ENCODE data around the gene KIF22.
"Not testable (repeated sequence)": the region's sequence is repeated elsewhere in the genome, so short reads cannot be mapped to it uniquely, and the experiment has no call there.

The KIF22 gene

DNA sequence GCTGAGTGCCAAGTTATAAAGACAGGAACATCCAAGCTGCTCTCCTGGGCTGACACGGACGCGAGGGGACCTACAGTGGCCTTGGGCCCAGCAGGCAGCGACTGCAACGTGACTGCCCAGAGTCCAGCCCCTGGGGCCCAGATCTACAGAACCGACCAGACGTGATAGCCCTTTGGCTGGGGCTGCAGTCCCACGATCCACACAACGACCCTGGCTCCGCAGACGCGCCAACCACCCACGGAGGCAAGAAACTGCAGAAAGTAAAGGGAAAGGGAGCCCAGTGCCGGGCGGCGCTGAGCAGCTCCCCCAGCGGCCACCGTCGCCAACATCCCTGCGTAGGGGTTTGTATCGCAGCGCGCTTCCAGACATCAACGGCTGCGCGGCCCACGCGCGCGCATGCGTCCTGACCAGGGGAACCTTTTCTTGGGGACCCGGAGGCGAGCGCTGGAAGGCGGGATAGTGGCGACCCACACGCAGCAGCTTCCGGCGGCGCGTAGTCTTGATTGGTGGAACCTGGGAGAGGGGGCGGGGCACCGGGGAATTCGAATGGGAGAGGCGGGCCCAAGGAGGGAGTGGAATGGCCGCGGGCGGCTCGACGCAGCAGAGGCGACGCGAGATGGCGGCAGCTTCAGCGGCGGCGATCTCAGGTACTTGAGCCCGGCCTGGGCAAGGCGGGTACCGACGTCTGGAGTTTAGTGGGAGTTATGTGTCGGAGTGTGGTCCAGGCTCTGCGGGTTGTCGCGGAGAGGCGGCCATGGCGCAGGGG is at the start of gene KIF22:
KIF22 (plus strand) TSS at position 569 of the 766 bp plus-strand sequence; CDS start at position 578, 9 bp downstream.
- FAIRE-seq: peak; percentile 87

- no peak for FAIRE-seq
Measured at GRCh38 chr16:29742683-29743275, 47.8 kb upstream of the KIF22 start.

DNA sequence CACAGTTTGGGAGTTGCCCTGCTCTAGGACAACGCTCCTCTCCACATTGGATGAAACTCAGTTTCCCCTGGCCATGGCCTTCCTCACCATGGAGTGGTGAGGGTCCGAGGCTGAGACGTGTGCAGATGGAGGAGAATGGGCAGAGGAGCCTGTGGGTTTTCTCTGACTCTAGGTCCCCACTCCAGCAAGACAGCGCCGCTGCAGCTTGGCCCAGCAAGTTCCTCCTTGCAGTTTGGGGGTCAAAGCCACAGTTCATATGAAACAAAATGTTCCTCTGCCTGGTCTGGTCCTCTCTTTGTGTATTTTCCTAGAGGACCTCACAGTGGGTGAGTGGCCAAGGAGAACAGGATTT is 47.1 kb upstream of the KIF22 start:
- FAIRE-seq: no peak

GRCh38 chr16:29743827-29744531 is 46.6 kb upstream of the KIF22 start:
- no peak for FAIRE-seq

DNA sequence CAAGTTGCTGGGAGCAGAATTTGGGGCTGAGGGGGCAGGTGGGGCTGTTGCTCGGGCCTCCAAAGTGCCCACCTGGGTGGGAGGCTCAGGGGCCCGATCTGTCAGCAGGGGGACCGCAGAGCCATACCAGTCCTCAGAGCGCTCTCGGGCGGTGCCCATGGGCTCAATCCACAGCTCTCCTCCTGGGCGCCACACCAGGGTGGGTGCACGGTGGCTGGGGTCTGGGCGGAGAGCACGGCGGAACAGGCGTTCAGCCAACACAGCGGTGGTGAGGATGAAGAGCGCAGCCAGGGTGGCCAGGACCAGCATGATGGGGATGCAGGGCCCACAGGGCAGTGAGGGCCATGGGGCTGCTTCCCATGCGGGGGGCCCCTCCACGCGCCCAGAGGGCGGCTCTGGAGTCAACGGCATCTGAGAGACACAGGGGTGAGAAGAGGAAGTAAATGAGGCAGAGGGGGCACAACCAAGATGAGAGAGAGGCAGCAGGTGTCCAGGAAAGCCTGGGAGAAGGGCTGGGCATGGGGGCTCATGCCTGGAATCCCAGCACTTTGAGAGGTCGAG is 45.9 kb upstream of the KIF22 start:
- FAIRE-seq: no peak

DNA sequence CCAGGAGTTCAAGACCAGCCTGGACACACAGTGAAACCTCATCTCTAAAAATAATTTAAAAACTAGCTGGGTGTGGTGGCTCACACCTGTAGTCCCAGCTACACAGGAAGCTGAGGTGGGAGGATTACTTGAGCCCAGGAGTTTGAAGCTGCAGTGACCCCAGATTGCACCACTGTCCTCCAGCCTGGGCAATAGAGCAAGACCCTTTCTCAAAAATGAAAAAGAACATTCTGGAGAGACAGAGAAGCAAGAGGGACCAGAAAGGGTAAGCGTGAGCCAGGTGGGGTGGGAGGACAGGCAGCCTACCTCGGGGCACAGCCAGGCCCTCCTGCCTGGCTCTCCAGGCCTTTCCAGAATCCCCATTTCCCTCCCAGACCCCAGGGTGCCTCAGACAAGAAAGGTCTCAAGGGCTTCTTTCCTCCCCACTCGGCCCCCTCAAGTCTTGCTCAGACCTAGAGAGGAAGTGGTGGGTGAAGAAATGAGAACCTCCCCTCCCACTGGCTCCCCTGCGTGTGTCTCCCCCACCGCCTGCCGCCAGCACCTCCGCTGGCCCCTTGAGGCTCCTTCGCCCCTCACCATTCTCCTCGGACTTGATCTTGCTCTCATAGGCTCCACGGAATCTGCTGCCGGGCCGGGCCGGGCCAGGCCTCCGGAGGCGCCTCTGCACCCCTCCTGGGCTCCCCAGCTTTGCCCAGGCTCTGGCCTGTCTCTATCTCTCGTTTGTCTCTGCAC is 45.3 kb upstream of the KIF22 start:
- no peak for FAIRE-seq

GRCh38 chr16:29745853-29746345 is 44.7 kb upstream of the KIF22 start, which contains the start of gene C16orf54:
C16orf54 (minus strand) TSS chr16:29745990; CDS start chr16:29744951, 1,039 bp downstream.
- FAIRE-seq: no peak

DNA sequence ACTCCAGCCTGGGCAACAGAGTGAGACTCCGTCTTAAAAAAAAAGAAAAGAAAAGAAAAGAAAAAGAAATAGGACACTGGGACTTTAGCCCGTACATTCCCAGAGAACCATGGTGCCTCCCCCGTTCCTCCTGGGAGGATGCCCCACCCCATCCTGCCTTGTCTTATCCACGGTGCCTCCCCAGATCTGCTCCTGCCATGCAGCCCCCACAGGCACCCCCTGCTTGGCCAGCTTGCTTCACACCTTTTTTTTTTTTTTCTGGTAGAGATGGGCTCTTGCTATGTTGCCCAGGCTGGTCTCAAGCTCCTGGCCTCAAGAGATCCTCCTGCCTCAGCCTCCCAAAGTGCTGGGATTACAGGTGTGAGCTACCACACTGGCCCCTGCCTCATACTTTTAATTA is 44.0 kb upstream of the KIF22 start:
- not testable (repeated sequence) for FAIRE-seq

- FAIRE-seq: no peak
Measured at GRCh38 chr16:29747947-29748759, 42.4 kb upstream of the KIF22 start.

- FAIRE-seq: not testable (repeated sequence)
Measured at GRCh38 chr16:29748760-29749149, 41.8 kb upstream of the KIF22 start.

DNA sequence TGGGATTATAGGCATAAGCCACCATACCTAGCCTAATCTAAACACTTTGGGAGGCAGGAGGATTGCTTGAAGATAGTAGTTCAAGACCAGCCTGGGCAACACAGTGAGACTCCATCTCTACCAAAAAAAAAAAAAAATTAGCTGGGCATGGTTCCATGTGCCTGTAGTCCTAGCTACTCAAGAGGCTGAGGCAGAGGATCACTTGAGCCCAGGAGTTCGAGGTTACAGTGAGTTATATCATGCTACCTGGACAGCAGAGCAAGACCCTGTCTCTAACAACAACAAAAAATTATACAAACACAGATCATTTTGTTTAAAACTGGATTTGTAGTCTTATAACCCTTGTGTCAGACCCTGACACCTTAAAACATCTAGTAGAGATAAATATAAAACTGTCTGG is 37.0 kb upstream of the KIF22 start:
- no peak for FAIRE-seq

GRCh38 chr16:29756654-29757053 is 33.9 kb upstream of the KIF22 start:
- no peak for FAIRE-seq

DNA sequence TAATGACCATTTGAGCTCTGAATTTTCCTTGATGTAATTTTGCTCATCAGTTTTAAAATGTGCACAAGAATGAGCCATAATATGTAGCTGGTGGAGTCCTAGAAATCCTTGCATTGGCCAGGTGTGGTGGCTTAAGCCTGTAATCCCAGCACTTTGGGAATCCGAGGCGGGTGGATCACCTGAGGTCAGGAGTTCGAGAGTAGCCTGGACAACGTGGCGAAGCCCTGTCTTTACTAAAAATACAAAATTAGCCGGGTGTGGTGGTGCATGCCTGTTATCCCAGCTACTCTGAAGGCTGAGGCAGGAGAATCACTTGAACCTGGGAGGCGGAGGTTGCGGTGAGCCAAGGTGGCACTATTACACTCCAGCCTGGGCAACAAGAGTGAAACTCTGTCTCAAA is 33.5 kb upstream of the KIF22 start:
- not testable (repeated sequence) for FAIRE-seq

- FAIRE-seq: no peak
Measured at GRCh38 chr16:29757950-29758466, 32.5 kb upstream of the KIF22 start.

DNA sequence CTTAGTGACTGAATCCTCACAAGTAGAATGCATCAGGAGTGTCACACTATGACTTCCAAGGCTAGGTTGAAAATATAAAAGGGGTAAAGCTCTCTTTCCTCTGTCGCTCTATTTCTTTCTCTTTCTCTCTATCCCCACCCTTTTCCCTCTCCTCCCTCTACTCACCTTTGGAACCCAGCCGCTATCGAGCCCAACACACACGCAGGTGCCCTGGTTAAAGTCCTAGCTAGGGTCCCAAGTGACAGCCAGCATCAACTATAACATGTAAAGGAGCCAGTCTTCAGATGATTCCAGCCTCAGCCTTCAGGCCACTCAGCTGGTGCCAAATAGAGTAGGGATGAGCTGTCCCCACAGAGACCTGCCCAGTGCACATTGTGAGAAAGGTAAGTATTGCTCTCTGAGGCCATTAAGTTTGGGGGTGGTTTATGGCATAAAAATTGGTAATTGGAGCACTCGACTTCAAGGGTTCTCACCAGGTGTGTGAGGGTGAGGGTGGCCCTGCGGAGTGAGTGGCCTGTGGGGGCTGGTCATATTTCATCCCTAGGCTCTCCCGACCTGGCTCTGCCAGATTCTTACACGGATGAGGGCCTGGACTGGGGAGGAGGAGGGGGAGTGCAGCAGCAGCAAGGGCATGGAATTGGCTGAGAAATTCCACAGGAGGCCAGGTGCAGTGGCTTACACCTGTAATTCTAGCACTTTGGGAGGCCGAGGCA is 29.8 kb upstream of the KIF22 start:
- FAIRE-seq: no peak

DNA sequence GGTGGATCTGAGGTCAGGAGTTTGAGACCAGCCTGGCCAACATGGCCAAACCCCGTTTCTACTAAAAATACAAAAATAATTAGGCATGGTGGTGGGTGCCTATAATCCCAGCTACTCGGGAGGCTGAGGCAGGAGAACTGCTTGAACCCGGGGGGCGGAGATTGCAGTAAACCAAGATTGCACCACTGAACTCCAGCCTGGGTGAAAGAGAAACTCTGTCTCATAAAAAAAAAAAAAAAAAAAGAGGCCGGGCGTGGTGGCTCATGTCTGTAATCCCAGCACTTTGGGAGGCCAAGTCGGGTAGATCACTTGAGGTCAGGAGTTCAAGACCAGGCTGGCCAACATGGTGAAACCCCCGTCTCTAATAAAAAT is 29.3 kb upstream of the KIF22 start:
- FAIRE-seq: not testable (repeated sequence)

DNA sequence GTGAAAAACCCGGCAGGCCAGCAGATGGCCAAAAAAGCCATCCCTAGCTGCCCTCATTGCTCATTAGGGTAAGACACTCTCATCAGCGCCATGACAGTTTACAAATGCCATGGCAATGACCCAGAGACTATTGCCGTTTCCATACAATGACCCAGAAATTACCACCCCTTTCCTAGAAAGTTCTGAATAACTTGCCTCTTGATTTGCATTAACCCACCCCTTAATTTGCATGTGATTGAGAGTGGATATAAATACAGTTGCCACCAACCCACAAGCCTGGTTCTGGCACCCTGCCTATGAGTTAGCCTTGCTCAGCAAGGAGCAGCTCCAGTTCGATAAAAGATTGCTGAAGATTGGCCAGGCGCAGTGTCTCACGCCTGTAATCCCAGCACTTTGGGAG is 28.7 kb upstream of the KIF22 start:
- no peak for FAIRE-seq

DNA sequence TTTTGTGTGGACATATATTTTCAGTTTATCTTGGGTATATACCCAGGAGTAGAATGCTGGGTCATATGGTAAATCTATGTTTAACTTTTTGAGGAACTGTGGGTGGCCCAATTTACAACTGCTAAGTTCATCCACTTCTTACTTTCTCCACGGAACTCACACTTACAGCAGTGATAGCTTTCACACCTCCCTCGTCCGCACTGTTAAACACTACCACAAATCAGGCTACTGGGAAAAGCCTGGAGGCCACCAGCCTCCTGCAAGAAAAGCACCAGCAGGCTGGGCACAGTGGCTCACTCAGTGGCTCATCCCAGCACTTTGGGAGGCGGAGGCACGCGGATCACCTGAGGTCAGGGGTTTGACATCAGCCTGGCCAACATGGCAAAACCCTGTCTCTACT is 27.2 kb upstream of the KIF22 start:
- no peak for FAIRE-seq

DNA sequence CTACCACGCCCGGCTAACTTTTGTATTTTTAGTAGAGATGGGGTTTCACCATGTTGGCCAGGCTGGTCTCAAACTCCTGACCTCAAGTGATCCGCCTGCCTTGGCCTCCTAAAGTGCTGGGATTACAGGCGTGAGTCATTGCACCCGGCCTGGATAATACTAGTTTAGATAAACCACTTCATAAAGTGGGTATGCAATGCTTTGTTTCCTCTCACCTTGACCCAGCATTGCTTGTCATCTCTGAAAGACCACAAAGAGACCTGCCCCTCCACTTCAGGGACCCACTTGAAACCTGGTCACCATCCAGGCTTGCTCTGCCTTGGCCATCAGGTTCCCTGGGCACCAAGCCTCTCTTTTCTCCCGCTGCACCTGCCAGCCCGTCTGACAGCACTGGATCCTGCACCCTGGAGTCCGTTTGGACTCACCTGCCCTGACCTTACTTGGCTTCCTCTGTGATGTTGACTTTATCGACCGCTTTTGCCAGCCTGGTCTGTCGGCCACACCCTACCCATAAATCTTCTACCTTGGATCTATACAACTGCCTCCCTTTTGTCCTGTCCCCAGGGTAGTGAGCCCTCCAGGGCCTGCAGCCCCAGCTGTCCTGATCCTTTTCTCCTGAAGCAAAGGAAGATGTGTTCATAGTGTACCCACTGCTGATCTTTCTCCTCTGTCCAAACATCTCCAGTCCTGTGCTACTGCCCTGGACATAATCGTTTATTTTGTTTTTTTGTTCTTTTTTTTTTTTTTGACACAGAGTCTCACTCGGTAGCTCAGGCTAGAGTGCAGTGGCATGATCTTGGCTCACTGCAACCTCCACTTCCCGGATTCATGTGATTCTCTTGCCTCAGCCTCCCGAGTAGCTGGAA is 25.2 kb upstream of the KIF22 start:
- FAIRE-seq: no peak

DNA sequence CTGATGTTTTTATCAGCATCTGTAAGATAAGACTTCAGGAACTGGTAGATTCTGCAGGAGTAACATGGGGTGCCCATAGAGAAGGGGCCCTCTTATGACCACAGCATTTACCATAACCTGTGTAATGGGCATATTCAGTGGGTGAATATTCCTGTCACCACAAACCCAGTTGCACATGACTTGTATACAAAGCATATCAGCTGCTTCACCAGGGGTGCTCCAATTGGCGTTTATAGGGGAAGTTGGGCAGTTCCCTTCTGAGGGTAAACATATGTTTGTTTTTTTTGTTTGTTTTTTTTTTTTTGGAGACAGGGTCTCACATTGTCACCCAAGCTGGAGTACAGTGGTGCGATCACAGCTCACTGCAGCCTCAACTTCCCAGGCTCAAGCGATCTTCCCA is 24.0 kb upstream of the KIF22 start:
- FAIRE-seq: no peak

Data from G401.6 (cell line).